HG03045 (cell line): ENCODE data around the gene CCDC192.
"Not testable (repeated sequence)": the region's sequence is repeated elsewhere in the genome, so short reads cannot be mapped to it uniquely, and the experiment has no call there.

ENCODE experiments used
- ATAC-seq: cut with Tn5 transposase; IDR thresholded peaks from one replicate; pipeline ENCODE4 v1.9.1; 2021; ENCODE audit warnings: mild to moderate bottlenecking, moderate library complexity; ENCODE audit not compliant: unreplicated experiment

The CCDC192 gene

DNA sequence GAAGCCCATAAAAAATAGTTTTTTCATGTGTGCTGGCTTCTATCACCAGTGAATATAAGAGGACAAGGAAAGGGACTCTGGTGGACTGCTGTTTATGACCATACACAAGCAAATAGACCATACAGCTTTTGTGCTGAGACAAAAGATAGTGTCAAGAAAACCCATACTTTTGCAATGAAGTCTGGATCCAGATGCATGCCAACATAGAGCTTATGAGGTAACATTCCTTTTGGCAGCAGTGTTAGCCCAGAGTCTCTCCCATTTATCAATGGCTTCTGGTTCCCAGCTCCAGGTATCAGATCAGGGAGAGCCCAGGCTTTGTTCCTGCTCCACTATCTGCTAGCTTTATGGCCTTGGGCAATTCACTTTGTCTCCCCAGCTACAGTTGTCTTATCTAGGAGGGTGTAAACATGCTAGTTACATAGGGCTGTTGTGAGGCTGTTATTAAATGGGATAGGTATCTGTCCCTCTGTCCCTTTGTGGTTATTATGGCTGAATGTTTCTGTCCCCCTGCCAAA lies 55.6 kb downstream of the CCDC192 start:
- ATAC-seq: no peak

DNA sequence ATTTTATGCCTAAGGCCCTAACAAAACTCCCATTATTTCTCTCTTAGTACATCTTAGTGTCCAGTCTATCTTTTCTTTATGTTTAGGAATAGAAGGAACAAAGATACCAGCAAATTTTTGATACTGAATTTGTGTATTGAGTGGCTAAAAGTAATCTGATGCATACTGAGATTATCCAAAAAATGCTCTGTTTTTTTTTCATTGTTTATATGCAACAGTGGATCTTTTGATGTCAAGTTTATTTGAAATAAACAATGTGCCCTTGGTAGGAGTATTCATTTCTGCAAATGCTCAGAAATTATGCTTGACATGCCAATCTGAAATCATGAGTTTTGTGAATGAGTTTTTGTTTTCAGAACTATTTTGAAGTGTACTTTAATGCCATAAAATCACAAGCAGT lies 58.7 kb downstream of the CCDC192 start:
- ATAC-seq: no peak

GRCh38 chr5:127762412-127762811 lies 59.2 kb downstream of the CCDC192 start:
- ATAC-seq: no peak

DNA sequence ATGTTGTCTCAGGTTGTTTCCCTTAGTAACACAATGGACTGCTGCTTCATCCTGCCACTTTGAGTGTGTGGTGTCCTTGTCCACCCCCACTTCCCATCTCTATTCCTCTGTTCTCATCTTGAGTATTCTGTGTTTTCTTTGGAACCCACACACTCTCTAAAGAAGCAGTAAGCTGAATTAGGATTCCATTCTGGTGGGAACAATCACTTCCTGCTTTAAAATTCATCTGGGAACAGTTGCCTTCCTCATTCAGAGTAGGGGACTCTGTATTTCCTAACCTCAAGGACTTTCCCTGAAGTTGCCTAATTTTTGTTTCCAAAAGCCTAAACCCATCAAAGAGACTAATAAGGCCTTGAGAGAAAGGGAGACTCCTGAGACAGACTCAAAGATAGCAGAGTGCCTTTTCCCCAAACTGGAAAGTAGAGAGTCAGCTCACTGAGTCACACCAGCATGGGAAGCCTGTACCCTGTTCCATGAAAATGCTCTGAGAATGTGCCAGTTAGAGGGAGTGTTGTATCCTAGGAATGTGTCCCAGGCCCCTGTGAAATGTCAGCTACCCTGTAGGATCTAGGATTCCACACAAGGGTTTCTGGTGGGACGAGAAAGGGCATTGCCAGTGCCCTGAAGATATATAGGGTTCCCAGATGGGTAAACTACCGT lies 63.6 kb downstream of the CCDC192 start:
- ATAC-seq: no peak

DNA sequence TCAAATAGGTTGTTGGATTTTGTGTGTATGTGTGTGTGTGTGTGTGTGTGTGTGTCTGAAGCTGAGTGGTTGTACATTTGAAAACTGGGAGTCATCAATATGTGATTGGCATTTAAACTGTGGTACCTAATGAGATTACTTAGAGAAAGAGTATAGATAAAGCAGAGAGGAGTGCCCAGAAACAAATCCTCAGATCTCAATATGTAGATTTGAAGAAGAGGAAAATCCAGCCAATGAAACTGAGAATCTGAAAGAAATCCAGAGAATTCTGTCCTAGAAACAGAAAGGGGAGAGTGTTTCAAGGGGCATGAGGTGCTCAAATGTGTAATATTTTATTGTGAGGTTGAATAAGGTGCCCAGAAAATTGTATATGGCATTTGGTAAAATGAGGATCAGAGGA lies 66.2 kb downstream of the CCDC192 start:
- ATAC-seq: no peak

DNA sequence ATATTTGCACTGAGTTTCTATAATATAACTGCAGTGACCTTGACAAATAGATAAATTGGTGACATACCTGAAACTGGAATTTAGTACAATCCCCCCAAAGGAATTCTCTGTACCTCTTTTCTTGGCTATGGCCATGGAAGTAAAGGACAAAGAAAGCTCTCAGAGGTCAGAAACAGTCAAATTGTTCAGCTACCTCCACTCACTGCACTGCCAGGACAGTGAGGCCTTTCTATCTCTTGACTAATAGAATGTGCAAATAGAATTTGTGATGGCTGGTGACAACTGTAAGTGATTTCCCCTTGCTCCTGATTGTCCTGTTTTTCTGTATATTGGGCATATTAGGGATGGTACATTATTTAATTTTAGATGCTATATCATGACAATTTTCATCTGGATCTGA lies 67.1 kb downstream of the CCDC192 start:
- no peak for ATAC-seq

GRCh38 chr5:127772531-127772930 lies 69.3 kb downstream of the CCDC192 start:
- no peak for ATAC-seq

GRCh38 chr5:127774221-127774620 lies 71.0 kb downstream of the CCDC192 start:
- no peak for ATAC-seq

DNA sequence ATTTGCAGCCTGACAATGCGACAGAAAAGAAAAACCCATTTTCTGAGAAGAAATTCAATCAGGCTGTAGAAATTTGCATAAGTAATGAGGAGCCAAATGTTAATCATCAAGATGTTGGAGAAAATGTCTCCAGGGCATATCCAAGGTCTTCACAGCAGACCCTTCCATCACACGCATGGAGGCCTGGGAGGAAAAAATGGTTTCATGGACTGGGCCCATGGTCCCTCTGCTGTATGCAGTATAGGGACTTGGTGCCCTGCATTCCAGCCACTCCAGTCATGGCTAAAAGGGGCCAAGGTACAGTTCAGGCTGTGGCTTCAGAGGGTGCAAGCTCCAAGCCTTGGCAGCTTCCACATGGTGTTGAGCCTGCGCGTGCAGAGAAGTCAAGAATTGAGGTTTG lies 73.3 kb downstream of the CCDC192 start:
- ATAC-seq: no peak

GRCh38 chr5:127777957-127778356 lies 74.8 kb downstream of the CCDC192 start:
- no peak for ATAC-seq

DNA sequence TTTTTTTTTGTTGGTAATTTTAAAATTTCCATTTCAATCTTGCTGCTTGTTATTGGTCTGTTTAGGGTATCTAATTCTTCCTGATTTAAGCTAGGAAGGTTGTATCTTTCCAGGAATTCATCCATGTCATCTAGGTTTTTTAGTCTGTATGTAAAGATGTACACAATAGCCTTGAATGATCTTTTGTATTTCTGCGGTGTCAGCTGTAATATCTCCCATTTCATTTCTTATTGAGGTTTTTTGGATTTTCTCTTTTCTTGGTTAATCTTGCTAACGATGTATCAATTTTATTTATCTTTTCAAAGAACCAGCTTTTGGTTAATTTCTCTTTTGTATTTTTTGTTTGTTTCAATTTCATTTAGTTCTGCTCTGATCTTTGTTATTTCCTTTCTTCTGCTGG lies 79.3 kb downstream of the CCDC192 start:
- ATAC-seq: not testable (repeated sequence)

- peak; percentile 89 for ATAC-seq
Observed at GRCh38 chr5:127785098-127785927, 82.1 kb downstream of the CCDC192 start.

DNA sequence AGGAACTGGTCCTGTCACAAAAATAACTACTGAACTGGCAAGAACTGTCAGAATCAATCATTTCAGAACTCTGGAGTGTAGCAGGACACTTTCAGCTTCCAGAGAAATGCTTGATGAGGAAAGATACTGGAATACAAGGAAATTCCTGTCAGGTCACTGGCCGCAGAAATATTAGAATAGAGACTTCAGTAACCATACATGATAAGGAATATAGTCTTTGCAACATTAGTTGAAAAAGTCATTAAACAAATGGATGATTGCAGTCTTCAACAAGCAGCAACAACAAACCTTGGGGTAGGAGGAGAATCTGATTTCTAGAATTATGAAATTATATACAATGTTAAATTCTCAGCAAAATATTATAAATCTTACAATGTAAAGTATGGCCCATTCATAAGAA lies 88.2 kb downstream of the CCDC192 start:
- no peak for ATAC-seq

DNA sequence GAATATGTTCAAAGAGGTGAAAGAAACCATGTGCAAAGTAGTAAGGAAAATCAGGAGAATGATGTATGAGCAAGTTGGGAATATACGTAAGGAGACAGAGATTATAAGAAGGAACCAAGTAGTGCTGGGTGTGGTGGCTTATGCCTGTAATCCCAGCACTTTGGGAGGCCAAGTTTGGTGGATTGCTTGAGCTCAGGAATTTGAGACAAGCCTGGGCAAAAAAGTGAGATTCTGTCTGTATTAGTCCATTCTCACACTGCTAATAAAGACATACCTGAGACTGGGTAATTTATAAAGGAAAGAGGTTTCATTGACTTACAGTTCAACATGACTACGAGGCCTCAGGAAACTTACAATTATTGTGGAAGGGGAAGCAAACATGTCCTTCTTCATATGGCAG lies 88.7 kb downstream of the CCDC192 start:
- not testable (repeated sequence) for ATAC-seq

- no peak for ATAC-seq
Observed at GRCh38 chr5:127793052-127793451, 89.9 kb downstream of the CCDC192 start.

- no peak for ATAC-seq
Observed at GRCh38 chr5:127793879-127794278, 90.7 kb downstream of the CCDC192 start.

DNA sequence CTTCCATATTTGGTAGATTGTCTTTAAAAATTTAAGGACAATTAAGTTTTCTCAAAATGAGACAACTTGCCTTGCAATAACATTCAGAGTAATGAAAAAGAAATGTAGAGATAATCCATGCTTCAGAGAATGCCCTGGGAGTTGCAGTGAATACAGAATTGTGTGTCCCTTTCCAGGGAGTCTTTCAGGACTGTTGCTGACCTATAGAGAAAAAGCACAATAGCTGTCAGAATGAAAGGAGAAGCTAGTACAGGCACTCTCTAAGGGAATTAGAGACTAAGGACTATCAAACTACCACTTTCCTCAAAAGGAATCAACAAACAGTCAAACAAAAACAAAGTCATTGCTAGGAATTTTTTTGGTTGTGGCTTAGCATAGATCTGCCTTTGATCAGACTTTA lies 93.0 kb downstream of the CCDC192 start:
- ATAC-seq: no peak

- no peak for ATAC-seq
Observed at GRCh38 chr5:127799293-127799905, 96.2 kb downstream of the CCDC192 start.

GRCh38 chr5:127801751-127802476 lies 98.7 kb downstream of the CCDC192 start:
- ATAC-seq: no peak

DNA sequence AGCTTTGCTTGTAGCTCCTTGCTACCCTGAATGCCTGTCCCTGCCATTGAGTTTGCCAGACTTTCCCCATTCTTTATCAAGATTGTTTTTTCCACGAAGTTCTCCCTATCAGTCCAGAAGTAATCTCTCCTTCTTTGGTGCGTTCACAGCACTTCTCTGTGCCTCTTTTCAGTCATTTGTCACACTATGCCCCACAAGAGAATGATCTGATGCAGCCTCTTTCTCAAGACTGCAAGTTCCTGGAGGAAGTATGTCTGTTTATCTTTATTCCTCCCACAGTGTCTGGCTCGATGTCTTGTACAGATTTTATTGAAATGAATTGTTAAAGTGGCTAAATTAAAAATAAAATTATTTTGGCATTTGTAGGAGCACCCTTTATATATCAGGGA lies 99.3 kb downstream of the CCDC192 start:
- ATAC-seq: no peak

DNA sequence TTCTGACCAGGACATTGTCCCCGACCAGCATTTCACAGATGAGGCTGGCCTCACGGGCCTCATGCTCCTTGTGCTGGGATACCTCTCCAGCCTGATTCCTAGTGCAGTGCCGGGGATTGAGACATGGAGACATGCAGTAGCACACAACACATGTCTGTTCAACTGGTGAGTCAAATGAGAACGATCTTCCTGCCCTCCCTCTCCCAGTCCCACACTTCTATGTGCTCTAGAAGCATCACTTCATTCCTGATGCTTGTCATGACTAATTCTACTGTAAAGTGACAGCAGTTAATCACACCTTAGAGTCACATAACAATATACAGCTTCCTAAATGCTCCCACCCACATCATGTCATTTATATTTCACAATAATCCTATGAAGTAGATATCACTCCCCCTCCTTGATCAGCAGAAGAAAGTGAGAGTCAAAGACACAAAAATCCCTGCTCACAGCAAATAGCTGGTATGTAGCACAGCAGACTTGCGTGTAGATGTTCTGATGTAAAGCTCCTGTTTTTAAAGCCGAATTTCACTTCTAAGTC lies 101.8 kb downstream of the CCDC192 start:
- ATAC-seq: no peak
